Measurements from ENCODE around the gene PCDHGB6. TPM values are rescaled to one million over a fixed set of nuclear protein-coding genes. Genes with fewer than 3 reads are reported as not detected.

PCDHGB6 gene
- total RNA-seq, 1 experiment from 2014 or later, result 1.3 TPM

GRCh38 chr5:141439411-141440141 lies 31.8 kb downstream of the PCDHGB6 start:
- in situ Hi-C loops (cut with HindIII; ENCODE audit: low pct_unique_long_range_greater_than_20kb, low sequenced_read_pairs), result no loop called here

DNA sequence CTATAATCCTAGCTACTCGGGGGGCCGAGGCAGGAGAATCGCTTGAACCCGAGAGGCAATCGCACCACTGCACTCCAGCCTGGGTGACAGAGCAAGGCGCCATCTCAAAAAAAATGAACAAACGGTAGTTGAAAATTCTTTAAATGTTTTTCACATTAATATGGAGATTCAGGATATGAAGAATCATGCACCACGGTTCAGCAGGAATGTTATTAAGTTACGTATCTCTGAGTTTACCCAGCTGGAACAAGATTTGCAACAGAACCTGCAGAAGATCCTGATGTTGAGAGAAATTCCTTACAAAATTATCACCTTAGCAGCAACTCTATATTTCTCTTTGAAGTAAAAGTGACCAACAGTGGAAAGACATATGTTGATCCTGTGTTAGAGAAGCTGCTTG lies 32.5 kb downstream of the PCDHGB6 start:
- DNase-seq (ENCODE audit: low read depth), result no peak
- in situ Hi-C loops (cut with HindIII; ENCODE audit: low pct_unique_long_range_greater_than_20kb, low sequenced_read_pairs), result no loop called here

More at GRCh38 chr5:141439411-141440141, 31.8 kb downstream of the PCDHGB6 start:
- DNase-seq (ENCODE audit: low read depth), result no peak

- DNase-seq (ENCODE audit: low read depth), result no peak
- in situ Hi-C loops (cut with HindIII; ENCODE audit: low pct_unique_long_range_greater_than_20kb, low sequenced_read_pairs), result no loop called here
These were observed 33.9 kb downstream of the PCDHGB6 start for GRCh38 chr5:141441571-141442170.

Other genes starting within 250 kb of the PCDHGB6 start
- 0.90 and 1.2 TPM in 2 replicates for gene PCDHB7, start 235.4 kb upstream of the PCDHGB6 start, total RNA-seq (2014; rRNA removed; shearing (Covaris generic); ENCODE audit: low replicate concordance)
- gene PCDHB8, start 230.2 kb upstream of the PCDHGB6 start, total RNA-seq (2014; rRNA removed; shearing (Covaris generic); ENCODE audit: low replicate concordance), result not detected in 2 replicates
- gene PCDHB16, start 225.6 kb upstream of the PCDHGB6 start, total RNA-seq (2014; rRNA removed; shearing (Covaris generic); ENCODE audit: low replicate concordance), result 3.1 and 4.1 TPM in 2 replicates
- gene PCDHB9, start 220.9 kb upstream of the PCDHGB6 start, total RNA-seq (2014; rRNA removed; shearing (Covaris generic); ENCODE audit: low replicate concordance), result 1.1 and 1.6 TPM in 2 replicates
- 0.41 and 1.2 TPM in 2 replicates for gene PCDHB10, start 215.7 kb upstream of the PCDHGB6 start, total RNA-seq (2014; rRNA removed; shearing (Covaris generic); ENCODE audit: low replicate concordance)
- 0.61 TPM in 1 of 2 replicates, not detected in the other for gene PCDHB11, start 208.4 kb upstream of the PCDHGB6 start, total RNA-seq (2014; rRNA removed; shearing (Covaris generic); ENCODE audit: low replicate concordance)
- 0.35 TPM in 1 of 2 replicates, not detected in the other for gene PCDHB12, start 199.3 kb upstream of the PCDHGB6 start, total RNA-seq (2014; rRNA removed; shearing (Covaris generic); ENCODE audit: low replicate concordance)
- gene PCDHB13, start 194.1 kb upstream of the PCDHGB6 start, total RNA-seq (2014; rRNA removed; shearing (Covaris generic); ENCODE audit: low replicate concordance), result 0.44 and 0.93 TPM in 2 replicates
- 0.29 and 7.7 TPM in 2 replicates for gene PCDHB14, start 184.7 kb upstream of the PCDHGB6 start, total RNA-seq (2014; rRNA removed; shearing (Covaris generic); ENCODE audit: low replicate concordance)
- not detected in 2 replicates for gene PCDHB15, start 162.6 kb upstream of the PCDHGB6 start, total RNA-seq (2014; rRNA removed; shearing (Covaris generic); ENCODE audit: low replicate concordance)
- gene SLC25A2, start 104.0 kb upstream of the PCDHGB6 start, total RNA-seq (2014; rRNA removed; shearing (Covaris generic); ENCODE audit: low replicate concordance), result not detected in 2 replicates
- gene TAF7, start 87.2 kb upstream of the PCDHGB6 start, total RNA-seq (2014; rRNA removed; shearing (Covaris generic); ENCODE audit: low replicate concordance), result 103 and 109 TPM in 2 replicates
- 0.07 TPM in 1 of 2 replicates, not detected in the other for gene PCDHGA1, start 77.5 kb upstream of the PCDHGB6 start, total RNA-seq (2014; rRNA removed; shearing (Covaris generic); ENCODE audit: low replicate concordance)
- gene PCDHGA2, start 69.3 kb upstream of the PCDHGB6 start, total RNA-seq (2014; rRNA removed; shearing (Covaris generic); ENCODE audit: low replicate concordance), result not detected in 2 replicates
- gene PCDHGA3, start 64.2 kb upstream of the PCDHGB6 start, total RNA-seq (2014; rRNA removed; shearing (Covaris generic); ENCODE audit: low replicate concordance), result not detected in 2 replicates
- 0.06 TPM in 1 of 2 replicates, not detected in the other for gene PCDHGB1, start 57.9 kb upstream of the PCDHGB6 start, total RNA-seq (2014; rRNA removed; shearing (Covaris generic); ENCODE audit: low replicate concordance)
- not detected in 2 replicates for gene PCDHGA4, start 53.0 kb upstream of the PCDHGB6 start, total RNA-seq (2014; rRNA removed; shearing (Covaris generic); ENCODE audit: low replicate concordance)
- gene PCDHGB2, start 48.0 kb upstream of the PCDHGB6 start, total RNA-seq (2014; rRNA removed; shearing (Covaris generic); ENCODE audit: low replicate concordance), result 0.34 TPM in 1 of 2 replicates, not detected in the other
- 0.24 TPM in 1 of 2 replicates, not detected in the other for gene PCDHGA5, start 43.9 kb upstream of the PCDHGB6 start, total RNA-seq (2014; rRNA removed; shearing (Covaris generic); ENCODE audit: low replicate concordance)
- gene PCDHGB3, start 37.8 kb upstream of the PCDHGB6 start, total RNA-seq (2014; rRNA removed; shearing (Covaris generic); ENCODE audit: low replicate concordance), result not detected in 2 replicates
- gene PCDHGA6, start 34.1 kb upstream of the PCDHGB6 start, total RNA-seq (2014; rRNA removed; shearing (Covaris generic); ENCODE audit: low replicate concordance), result 1.6 TPM in 1 of 2 replicates, not detected in the other
- gene PCDHGA7, start 25.3 kb upstream of the PCDHGB6 start, total RNA-seq (2014; rRNA removed; shearing (Covaris generic); ENCODE audit: low replicate concordance), result not detected in 2 replicates
- gene PCDHGB4, start 20.3 kb upstream of the PCDHGB6 start, total RNA-seq (2014; rRNA removed; shearing (Covaris generic); ENCODE audit: low replicate concordance), result not detected in 2 replicates
- gene PCDHGA8, start 15.4 kb upstream of the PCDHGB6 start, total RNA-seq (2014; rRNA removed; shearing (Covaris generic); ENCODE audit: low replicate concordance), result not detected in 2 replicates
- gene PCDHGB5, start 10.1 kb upstream of the PCDHGB6 start, total RNA-seq (2014; rRNA removed; shearing (Covaris generic); ENCODE audit: low replicate concordance), result not detected in 2 replicates
- not detected in 2 replicates for gene PCDHGA9, start 5.2 kb upstream of the PCDHGB6 start, total RNA-seq (2014; rRNA removed; shearing (Covaris generic); ENCODE audit: low replicate concordance)
- 0.14 TPM in 1 of 2 replicates, not detected in the other for gene PCDHGA10, start 5.0 kb downstream of the PCDHGB6 start, total RNA-seq (2014; rRNA removed; shearing (Covaris generic); ENCODE audit: low replicate concordance)
- 0.03 and 0.64 TPM in 2 replicates for gene PCDHGB7, start 9.7 kb downstream of the PCDHGB6 start, total RNA-seq (2014; rRNA removed; shearing (Covaris generic); ENCODE audit: low replicate concordance)
- not detected in 2 replicates for gene PCDHGA11, start 13.0 kb downstream of the PCDHGB6 start, total RNA-seq (2014; rRNA removed; shearing (Covaris generic); ENCODE audit: low replicate concordance)
- gene PCDHGA12, start 22.5 kb downstream of the PCDHGB6 start, total RNA-seq (2014; rRNA removed; shearing (Covaris generic); ENCODE audit: low replicate concordance), result not detected in 2 replicates
- gene PCDHGC3, start 67.9 kb downstream of the PCDHGB6 start, total RNA-seq (2014; rRNA removed; shearing (Covaris generic); ENCODE audit: low replicate concordance), result 15.4 and 27.2 TPM in 2 replicates
- not detected in 2 replicates for gene PCDHGC4, start 77.0 kb downstream of the PCDHGB6 start, total RNA-seq (2014; rRNA removed; shearing (Covaris generic); ENCODE audit: low replicate concordance)
- gene PCDHGC5, start 81.1 kb downstream of the PCDHGB6 start, total RNA-seq (2014; rRNA removed; shearing (Covaris generic); ENCODE audit: low replicate concordance), result not detected in 2 replicates
- 17.0 and 43.6 TPM in 2 replicates for gene DIAPH1, start 211.0 kb downstream of the PCDHGB6 start, total RNA-seq (2014; rRNA removed; shearing (Covaris generic); ENCODE audit: low replicate concordance)
- gene HDAC3, start 228.8 kb downstream of the PCDHGB6 start, total RNA-seq (2014; rRNA removed; shearing (Covaris generic); ENCODE audit: low replicate concordance), result 89.9 and 114 TPM in 2 replicates
- 2.6 and 2.7 TPM in 2 replicates for gene RELL2, start 229.0 kb downstream of the PCDHGB6 start, total RNA-seq (2014; rRNA removed; shearing (Covaris generic); ENCODE audit: low replicate concordance)
- 19.7 and 23.2 TPM in 2 replicates for gene FCHSD1, start 243.4 kb downstream of the PCDHGB6 start, total RNA-seq (2014; rRNA removed; shearing (Covaris generic); ENCODE audit: low replicate concordance)